HepG2 (cell line): ENCODE results near the gene GADD45B. TPM values are rescaled to one million over a fixed set of nuclear protein-coding genes. Genes with fewer than 3 reads are reported as not detected.

Experiments used
- ATF7 ChIP-seq, 2 experiments: fragments of 450-650 bp in 1 of 2; sonication (generic) in 1 of 2; formaldehyde crosslinking in 1 of 2; IDR thresholded peaks; 2 replicates each; pipeline versions ENCODE4 v1.4.0 to v1.6.1; 2016 to 2020; ENCODE audit warnings: antibody characterized with exemption in 1 of 2, mild to moderate bottlenecking in 1 of 2, missing genetic modification reagents in 1 of 2
- FOSL2 ChIP-seq: sonication (generic); formaldehyde crosslinking; IDR thresholded peaks from 2 replicates; pipeline ENCODE4 v1.4.0; 2020; ENCODE audit warnings: missing genetic modification reagents
- GABPB1 ChIP-seq: IDR thresholded peaks from 2 replicates; pipeline ENCODE4 v1.6.1; 2016; ENCODE audit warnings: mild to moderate bottlenecking, missing genetic modification reagents, moderate library complexity, missing compliant biosample characterization
- HOXA5 ChIP-seq: sonication (generic); formaldehyde crosslinking; IDR thresholded peaks from 2 replicates; pipeline ENCODE4 v1.4.0; 2020; ENCODE audit warnings: missing genetic modification reagents
- HOXA7 ChIP-seq: sonication (generic); formaldehyde crosslinking; IDR thresholded peaks from 2 replicates; pipeline ENCODE4 v1.8.1; 2022; ENCODE audit warnings: mild to moderate bottlenecking, missing genetic modification reagents, moderate library complexity
- MED13 ChIP-seq: sonication (generic); formaldehyde crosslinking; IDR thresholded peaks from 2 replicates; pipeline ENCODE4 v1.5.0; 2020; ENCODE audit warnings: missing genetic modification reagents
- NFE2L2 ChIP-seq: fragments of 150-350 bp; IDR thresholded peaks from 2 replicates; pipeline ENCODE4 v1.6.1; 2014; ENCODE audit warnings: low read length
- POGZ ChIP-seq: sonication (generic); formaldehyde crosslinking; IDR thresholded peaks from 2 replicates; pipeline ENCODE4 v1.4.0; 2020; ENCODE audit warnings: mild to moderate bottlenecking, missing genetic modification reagents
- TAF1 ChIP-seq: sonication (generic); formaldehyde crosslinking; IDR thresholded peaks from 2 replicates; pipeline ENCODE4 v1.4.0; 2020; ENCODE audit warnings: missing genetic modification reagents
- THAP11 ChIP-seq: IDR thresholded peaks from 2 replicates; pipeline ENCODE4 v1.6.1; 2016; ENCODE audit warnings: missing biosample characterization, missing genetic modification reagents
- XRCC5 ChIP-seq: fragments of 200-400 bp; formaldehyde crosslinking; optimal IDR thresholded peaks from 2 replicates; pipeline ENCODE3; 2017; ENCODE audit warnings: mild to moderate bottlenecking, low read length
- ZNF253 ChIP-seq: sonication (generic); formaldehyde crosslinking; IDR thresholded peaks from 2 replicates; pipeline ENCODE4 v1.8.0; 2022; ENCODE audit warnings: mild to moderate bottlenecking, missing genetic modification reagents, borderline replicate concordance
- ZNF577 ChIP-seq: sonication (generic); formaldehyde crosslinking; IDR thresholded peaks from 2 replicates; pipeline ENCODE4 v1.4.0; 2020; ENCODE audit warnings: mild to moderate bottlenecking, low read depth, missing genetic modification reagents, borderline replicate concordance
- ZNF776 ChIP-seq: sonication (generic); formaldehyde crosslinking; IDR thresholded peaks from 2 replicates; pipeline ENCODE4 v1.4.0; 2020; ENCODE audit warnings: mild to moderate bottlenecking, missing genetic modification reagents
- polyA plus RNA-seq, 8 experiments: library from polyadenylated mRNA; depleted of rRNA in 3 of 8; stranded (reverse) in 7 of 8; unstranded in 1 of 8; fragments of >200 nt; fragmentation: Illumina TruSeq in 4 of 8; extraction: Trizol in 4 of 8; gene quantifications; 2 replicates each; pipeline versions ENCODE4 v1.2.1 to v1.2.3, GENCODE V29; 2011 to 2016; ENCODE audit warnings: low read depth in 4 of 8, missing spikeins in 1 of 8, mixed read lengths in 1 of 8; ENCODE audit not compliant: insufficient read depth in 1 of 8
- total RNA-seq, 5 experiments: library from RNA; depleted of rRNA; stranded (reverse); fragments of >200 nt; fragmentation: Illumina TruSeq; extraction: Trizol; gene quantifications; 2 replicates each; pipeline ENCODE4 v1.2.3, GENCODE V29; 2016; ENCODE audit warnings: low read depth in 1 of 5
- TF ChIP-seq, protein P1 (sequence below): sonication (generic); formaldehyde crosslinking; IDR thresholded peaks from 2 replicates; pipeline ENCODE4 v1.8.1; 2023; ENCODE audit warnings: mild to moderate bottlenecking, missing genetic modification reagents, borderline replicate concordance
- TF ChIP-seq, protein P2 (sequence below): IDR thresholded peaks from 2 replicates; pipeline ENCODE4 v1.6.1; 2016; ENCODE audit warnings: control low read depth
- TF ChIP-seq, protein P3 (sequence below): sonication (generic); formaldehyde crosslinking; IDR thresholded peaks from 2 replicates; pipeline ENCODE4 v1.8.0; 2022; ENCODE audit warnings: mild to moderate bottlenecking, missing genetic modification reagents
- TF ChIP-seq, protein P4 (sequence below): sonication (generic); formaldehyde crosslinking; IDR thresholded peaks from 2 replicates; pipeline ENCODE4 v1.5.0; 2020; ENCODE audit warnings: mild to moderate bottlenecking, missing genetic modification reagents, borderline replicate concordance

GADD45B gene
- total and polyA plus RNA-seq, 2 of the 13 experiments (the other 11 are each of a cell fraction or from before 2014, with no cell fraction given), result 4.6 to 34.1 TPM

DNA sequence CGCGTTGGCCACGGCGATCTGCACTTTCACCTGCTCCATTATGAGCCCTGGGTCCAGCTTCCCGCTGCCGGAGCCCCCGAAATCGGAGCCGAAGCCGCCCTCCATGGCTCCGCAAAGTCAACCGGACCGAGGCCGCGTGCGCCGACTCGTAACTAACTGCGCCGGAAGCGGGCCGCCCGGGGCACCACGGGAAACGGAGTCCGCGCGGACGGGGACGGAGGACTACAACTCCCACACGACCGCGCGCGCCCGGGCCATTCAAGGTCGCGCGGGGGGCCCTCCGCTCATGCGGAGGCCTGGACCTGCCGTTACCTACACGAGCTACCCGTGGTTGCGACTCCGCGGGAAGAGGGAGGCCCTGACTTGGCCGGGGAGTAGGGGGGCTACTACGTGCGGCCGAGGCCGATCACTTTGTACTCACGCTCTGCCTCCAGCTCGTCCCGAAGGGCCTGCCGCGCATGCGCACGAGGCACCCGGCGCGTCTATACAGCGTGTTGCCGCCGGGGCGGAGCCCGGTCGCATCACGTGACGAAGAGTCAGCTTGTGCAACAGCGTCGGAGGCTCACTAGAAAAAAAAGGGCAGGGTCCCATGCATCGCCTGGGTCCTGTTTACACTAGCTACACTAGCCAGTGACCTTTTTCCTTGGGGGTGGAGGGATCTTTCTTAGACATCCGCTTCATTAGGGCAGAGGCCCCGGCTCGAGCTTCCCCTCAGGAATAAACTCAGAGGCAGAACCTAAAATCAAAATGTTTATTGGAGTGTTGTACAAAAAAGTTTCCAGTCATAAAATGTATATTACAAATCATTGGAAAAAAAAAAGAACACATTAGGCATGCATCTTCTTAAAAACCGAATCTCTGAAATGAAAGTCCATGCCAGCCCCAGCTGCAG is 48.3 kb upstream of the GADD45B start, which contains the start of gene TIMM13 (continued):
- TF ChIP-seq, protein P1, sequence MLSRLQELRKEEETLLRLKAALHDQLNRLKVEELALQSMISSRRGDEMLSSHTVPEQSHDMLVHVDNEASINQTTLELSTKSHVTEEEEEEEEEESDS (CRISPR knock-in tag), result peak; percentile 69; the same call in 1 of the 2 replicates
- TF ChIP-seq GABPB1 (CRISPR knock-in tag) (peak; percentile 99), XRCC5 (no peak), FOSL2 (CRISPR knock-in tag) (no peak; the same call in 1 of the 2 replicates), ZNF253 (CRISPR knock-in tag) (0 out of 2 replicates have a peak, but pooled peaks have one; percentile 36), HOXA5 (CRISPR knock-in tag) (peak; percentile 55), ZNF577 (CRISPR knock-in tag) (no peak), POGZ (CRISPR knock-in tag) (peak; percentile 41; the same call in 1 of the 2 replicates), ZNF776 (CRISPR knock-in tag) (peak; percentile 73; the same call in 1 of the 2 replicates), NFE2L2 (no peak), THAP11 (CRISPR knock-in tag) (peak; percentile 99), ATF7 (IDR thresholded peaks at IDR 0.05) (no peak), ATF7 (CRISPR knock-in tag; IDR thresholded peaks at IDR 0.05) (peak; percentile 26; the same call in 1 of the 2 replicates), TAF1 (CRISPR knock-in tag) (peak; percentile 70), HOXA7 (CRISPR knock-in tag) (no peak), MED13 (peak; percentile 70; the same call in 1 of the 2 replicates)
- TF ChIP-seq, protein P2, sequence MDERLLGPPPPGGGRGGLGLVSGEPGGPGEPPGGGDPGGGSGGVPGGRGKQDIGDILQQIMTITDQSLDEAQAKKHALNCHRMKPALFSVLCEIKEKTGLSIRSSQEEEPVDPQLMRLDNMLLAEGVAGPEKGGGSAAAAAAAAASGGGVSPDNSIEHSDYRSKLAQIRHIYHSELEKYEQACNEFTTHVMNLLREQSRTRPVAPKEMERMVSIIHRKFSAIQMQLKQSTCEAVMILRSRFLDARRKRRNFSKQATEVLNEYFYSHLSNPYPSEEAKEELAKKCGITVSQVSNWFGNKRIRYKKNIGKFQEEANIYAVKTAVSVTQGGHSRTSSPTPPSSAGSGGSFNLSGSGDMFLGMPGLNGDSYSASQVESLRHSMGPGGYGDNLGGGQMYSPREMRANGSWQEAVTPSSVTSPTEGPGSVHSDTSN (CRISPR knock-in tag), result no peak
- TF ChIP-seq, protein P3, sequence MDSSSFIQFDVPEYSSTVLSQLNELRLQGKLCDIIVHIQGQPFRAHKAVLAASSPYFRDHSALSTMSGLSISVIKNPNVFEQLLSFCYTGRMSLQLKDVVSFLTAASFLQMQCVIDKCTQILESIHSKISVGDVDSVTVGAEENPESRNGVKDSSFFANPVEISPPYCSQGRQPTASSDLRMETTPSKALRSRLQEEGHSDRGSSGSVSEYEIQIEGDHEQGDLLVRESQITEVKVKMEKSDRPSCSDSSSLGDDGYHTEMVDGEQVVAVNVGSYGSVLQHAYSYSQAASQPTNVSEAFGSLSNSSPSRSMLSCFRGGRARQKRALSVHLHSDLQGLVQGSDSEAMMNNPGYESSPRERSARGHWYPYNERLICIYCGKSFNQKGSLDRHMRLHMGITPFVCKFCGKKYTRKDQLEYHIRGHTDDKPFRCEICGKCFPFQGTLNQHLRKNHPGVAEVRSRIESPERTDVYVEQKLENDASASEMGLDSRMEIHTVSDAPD (CRISPR knock-in tag), result 0 out of 2 replicates have a peak, but pooled peaks have one; percentile 16
- TF ChIP-seq, protein P4, sequence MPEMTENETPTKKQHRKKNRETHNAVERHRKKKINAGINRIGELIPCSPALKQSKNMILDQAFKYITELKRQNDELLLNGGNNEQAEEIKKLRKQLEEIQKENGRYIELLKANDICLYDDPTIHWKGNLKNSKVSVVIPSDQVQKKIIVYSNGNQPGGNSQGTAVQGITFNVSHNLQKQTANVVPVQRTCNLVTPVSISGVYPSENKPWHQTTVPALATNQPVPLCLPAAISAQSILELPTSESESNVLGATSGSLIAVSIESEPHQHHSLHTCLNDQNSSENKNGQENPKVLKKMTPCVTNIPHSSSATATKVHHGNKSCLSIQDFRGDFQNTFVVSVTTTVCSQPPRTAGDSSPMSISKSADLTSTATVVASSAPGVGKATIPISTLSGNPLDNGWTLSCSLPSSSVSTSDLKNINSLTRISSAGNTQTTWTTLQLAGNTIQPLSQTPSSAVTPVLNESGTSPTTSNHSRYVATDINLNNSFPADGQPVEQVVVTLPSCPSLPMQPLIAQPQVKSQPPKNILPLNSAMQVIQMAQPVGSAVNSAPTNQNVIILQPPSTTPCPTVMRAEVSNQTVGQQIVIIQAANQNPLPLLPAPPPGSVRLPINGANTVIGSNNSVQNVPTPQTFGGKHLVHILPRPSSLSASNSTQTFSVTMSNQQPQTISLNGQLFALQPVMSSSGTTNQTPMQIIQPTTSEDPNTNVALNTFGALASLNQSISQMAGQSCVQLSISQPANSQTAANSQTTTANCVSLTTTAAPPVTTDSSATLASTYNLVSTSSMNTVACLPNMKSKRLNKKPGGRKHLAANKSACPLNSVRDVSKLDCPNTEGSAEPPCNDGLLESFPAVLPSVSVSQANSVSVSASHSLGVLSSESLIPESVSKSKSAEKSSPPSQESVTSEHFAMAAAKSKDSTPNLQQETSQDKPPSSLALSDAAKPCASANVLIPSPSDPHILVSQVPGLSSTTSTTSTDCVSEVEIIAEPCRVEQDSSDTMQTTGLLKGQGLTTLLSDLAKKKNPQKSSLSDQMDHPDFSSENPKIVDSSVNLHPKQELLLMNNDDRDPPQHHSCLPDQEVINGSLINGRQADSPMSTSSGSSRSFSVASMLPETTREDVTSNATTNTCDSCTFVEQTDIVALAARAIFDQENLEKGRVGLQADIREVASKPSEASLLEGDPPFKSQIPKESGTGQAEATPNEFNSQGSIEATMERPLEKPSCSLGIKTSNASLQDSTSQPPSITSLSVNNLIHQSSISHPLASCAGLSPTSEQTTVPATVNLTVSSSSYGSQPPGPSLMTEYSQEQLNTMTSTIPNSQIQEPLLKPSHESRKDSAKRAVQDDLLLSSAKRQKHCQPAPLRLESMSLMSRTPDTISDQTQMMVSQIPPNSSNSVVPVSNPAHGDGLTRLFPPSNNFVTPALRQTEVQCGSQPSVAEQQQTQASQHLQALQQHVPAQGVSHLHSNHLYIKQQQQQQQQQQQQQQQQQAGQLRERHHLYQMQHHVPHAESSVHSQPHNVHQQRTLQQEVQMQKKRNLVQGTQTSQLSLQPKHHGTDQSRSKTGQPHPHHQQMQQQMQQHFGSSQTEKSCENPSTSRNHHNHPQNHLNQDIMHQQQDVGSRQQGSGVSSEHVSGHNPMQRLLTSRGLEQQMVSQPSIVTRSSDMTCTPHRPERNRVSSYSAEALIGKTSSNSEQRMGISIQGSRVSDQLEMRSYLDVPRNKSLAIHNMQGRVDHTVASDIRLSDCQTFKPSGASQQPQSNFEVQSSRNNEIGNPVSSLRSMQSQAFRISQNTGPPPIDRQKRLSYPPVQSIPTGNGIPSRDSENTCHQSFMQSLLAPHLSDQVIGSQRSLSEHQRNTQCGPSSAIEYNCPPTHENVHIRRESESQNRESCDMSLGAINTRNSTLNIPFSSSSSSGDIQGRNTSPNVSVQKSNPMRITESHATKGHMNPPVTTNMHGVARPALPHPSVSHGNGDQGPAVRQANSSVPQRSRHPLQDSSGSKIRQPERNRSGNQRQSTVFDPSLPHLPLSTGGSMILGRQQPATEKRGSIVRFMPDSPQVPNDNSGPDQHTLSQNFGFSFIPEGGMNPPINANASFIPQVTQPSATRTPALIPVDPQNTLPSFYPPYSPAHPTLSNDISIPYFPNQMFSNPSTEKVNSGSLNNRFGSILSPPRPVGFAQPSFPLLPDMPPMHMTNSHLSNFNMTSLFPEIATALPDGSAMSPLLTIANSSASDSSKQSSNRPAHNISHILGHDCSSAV (CRISPR knock-in tag), result no peak
